ENCODE results near the gene RAET1G. TPM values are rescaled to one million over a fixed set of nuclear protein-coding genes. Genes with fewer than 3 reads are reported as not detected.

RAET1G gene
- total RNA-seq, 1 donor = 1.3 TPM

- H3K4me3 ChIP-seq (ENCODE audit: low read depth, low read length) = no peak overlapping the region
- no peak for DNase-seq (ENCODE audit: low read depth)
- TF ChIP-seq CTCF (IDR thresholded peaks at IDR 0.05; ENCODE audit: insufficient read depth, low read depth, low read length) = no peak
Measured at GRCh38 chr6:149907317-149907716, 15.6 kb downstream of the RAET1G start.

GRCh38 chr6:149906405-149906804 lies 16.5 kb downstream of the RAET1G start:
- DNase-seq (ENCODE audit: low read depth) = no peak
- no peak overlapping the region for H3K4me3 ChIP-seq (ENCODE audit: low read depth, low read length)
- no peak for TF ChIP-seq CTCF (IDR thresholded peaks at IDR 0.05; ENCODE audit: insufficient read depth, low read depth, low read length)

GRCh38 chr6:149905911-149906371 lies 17.0 kb downstream of the RAET1G start:
- no peak for TF ChIP-seq CTCF (IDR thresholded peaks at IDR 0.05; ENCODE audit: insufficient read depth, low read depth, low read length)
- no peak overlapping the region for H3K4me3 ChIP-seq (ENCODE audit: low read depth, low read length)
- DNase-seq (ENCODE audit: low read depth) = no peak

GRCh38 chr6:149905371-149905910 lies 17.5 kb downstream of the RAET1G start:
- no peak for TF ChIP-seq CTCF (IDR thresholded peaks at IDR 0.05; ENCODE audit: insufficient read depth, low read depth, low read length)
- no peak for DNase-seq (ENCODE audit: low read depth)
- no peak overlapping the region for H3K4me3 ChIP-seq (ENCODE audit: low read depth, low read length)

GRCh38 chr6:149904661-149905370 lies 18.1 kb downstream of the RAET1G start:
- H3K4me3 ChIP-seq (ENCODE audit: low read depth, low read length) = no peak overlapping the region
- no peak for TF ChIP-seq CTCF (IDR thresholded peaks at IDR 0.05; ENCODE audit: insufficient read depth, low read depth, low read length)
- no peak for DNase-seq (ENCODE audit: low read depth)

- no peak overlapping the region for H3K4me3 ChIP-seq (ENCODE audit: low read depth, low read length)
- DNase-seq (ENCODE audit: low read depth) = no peak
- TF ChIP-seq CTCF (IDR thresholded peaks at IDR 0.05; ENCODE audit: insufficient read depth, low read depth, low read length) = no peak
Measured at GRCh38 chr6:149903938-149904611, 18.8 kb downstream of the RAET1G start.

Measured in fibroblast of villous mesenchyme (primary cell).